Endothelial cell of umbilical vein (primary cell): ENCODE measurements around the gene ANAPC2. TPM values are rescaled to one million over a fixed set of nuclear protein-coding genes. Genes with fewer than 3 reads are reported as not detected.

ENCODE experiments used
- BruUV-seq: library from RNA; stranded (reverse); fragments of 400-500 nt; replicated peaks from 2 replicates; lab custom pipeline; 2021; lab: Mats Ljungman, UMichigan
- CTCF ChIA-PET: fragments of 300-600, 350-600 bp; sonication (Branson Sonifier 250); formaldehyde crosslinking; loops from one replicate; lab custom pipeline; 2021; ENCODE audit warnings: antibody characterized with exemption, inconsistent platforms; lab: Charles Lee
- POLR2A ChIA-PET: fragments of 300-600, 350-600 bp; sonication (Branson Sonifier 250); formaldehyde crosslinking; loops from one replicate; lab custom pipeline; 2021; ENCODE audit warnings: antibody characterized with exemption, inconsistent platforms; lab: Charles Lee
- DNase-seq: peaks from one replicate; pipeline ENCODE4 v3.0.0-alpha.2; 2011; ENCODE audit warnings: low read depth, low spot score
- FAIRE-seq: peaks from 2 replicates; lab custom pipeline; 2011; peaks lifted over from hg19 to GRCh38; lab: Jason Lieb, UNC
- H2AFZ ChIP-seq: 2 replicates; pipeline ENCODE4 v1.6.0; 2012; ENCODE audit warnings: low read depth, low read length, control low read depth, inconsistent platforms
- H3K27ac ChIP-seq: 2 replicates; pipeline ENCODE4 v1.5.1; 2011; ENCODE audit warnings: low read depth, mild to moderate bottlenecking, control low read depth, low read length, moderate library complexity; ENCODE audit not compliant: insufficient read depth
- H3K27me3 ChIP-seq, 2 experiments: 2 replicates each; pipeline versions ENCODE4 v1.6.0 to v1.6.1; 2011; ENCODE audit warnings: low read length in 2 of 2, mixed read lengths in 1 of 2; ENCODE audit not compliant: control insufficient read depth in 2 of 2, insufficient read depth in 2 of 2
- H3K36me3 ChIP-seq, 2 experiments: 2 replicates in 1 of 2; 3 replicates in 1 of 2; pipeline ENCODE4 v1.5.1; 2011; ENCODE audit warnings: low read length in 2 of 2, mild to moderate bottlenecking in 1 of 2, moderate library complexity in 1 of 2; ENCODE audit not compliant: control insufficient read depth in 2 of 2, insufficient read depth in 2 of 2; ENCODE audit errors: extremely low read depth in 1 of 2
- H3K4me1 ChIP-seq: 3 replicates; pipeline ENCODE4 v1.5.1; 2011; ENCODE audit warnings: mild to moderate bottlenecking, low read length; ENCODE audit not compliant: control insufficient read depth, insufficient read depth; ENCODE audit errors: extremely low read depth
- H3K4me2 ChIP-seq: 2 replicates; pipeline ENCODE4 v1.6.1; 2011; ENCODE audit warnings: low read length, control low read depth, mixed read lengths; ENCODE audit not compliant: insufficient read depth
- H3K4me3 ChIP-seq, 3 experiments: fragments of 200-600 bp in 1 of 3; sonication (generic), shearing (Covaris generic) in 1 of 3; replicated peaks in 1 of 3; 2 replicates each; pipeline ENCODE4 v1.5.1; 2011 to 2016; ENCODE audit warnings: control low read depth in 3 of 3, low read length in 3 of 3, mild to moderate bottlenecking in 2 of 3, inconsistent platforms in 1 of 3, low read depth in 1 of 3, moderate library complexity in 1 of 3; ENCODE audit not compliant: insufficient read depth in 1 of 3
- H3K79me2 ChIP-seq: 2 replicates; pipeline ENCODE4 v1.6.0; 2012; ENCODE audit warnings: low read length, inconsistent platforms; ENCODE audit not compliant: control insufficient read depth, insufficient read depth
- H3K9ac ChIP-seq: replicated peaks from 2 replicates; pipeline ENCODE3; 2011; ENCODE audit warnings: low read length, control low read depth; ENCODE audit not compliant: insufficient read depth; ENCODE audit errors: extremely low read depth
- H3K9me1 ChIP-seq: replicated peaks from 3 replicates; pipeline ENCODE4 v1.6.0; 2011; ENCODE audit warnings: mild to moderate bottlenecking, low read length; ENCODE audit not compliant: control insufficient read depth, insufficient read depth; ENCODE audit errors: extremely low read depth
- H3K9me3 ChIP-seq: replicated peaks from 2 replicates; pipeline ENCODE4 v1.5.1; 2012; ENCODE audit warnings: low read length, inconsistent platforms; ENCODE audit not compliant: control insufficient read depth, insufficient read depth
- H4K20me1 ChIP-seq: replicated peaks from 2 replicates; pipeline ENCODE3; 2011; ENCODE audit warnings: mild to moderate bottlenecking, low read length; ENCODE audit not compliant: control insufficient read depth, insufficient read depth; ENCODE audit errors: extremely low read depth
- EZH2 ChIP-seq: IDR thresholded peaks from 2 replicates; pipeline ENCODE4 v1.6.1; 2012; ENCODE audit warnings: borderline replicate concordance, low read depth, mild to moderate bottlenecking, moderate library complexity, low read length, inconsistent platforms; ENCODE audit not compliant: severe bottlenecking
- FOS ChIP-seq: IDR thresholded peaks from 2 replicates; pipeline ENCODE4 v1.6.1; 2011; ENCODE audit warnings: mild to moderate bottlenecking, low read length, moderate library complexity, borderline replicate concordance; ENCODE audit not compliant: insufficient read depth
- GATA2 ChIP-seq: IDR thresholded peaks from 2 replicates; pipeline ENCODE4 v1.7.0; 2011; ENCODE audit warnings: low read depth, mild to moderate bottlenecking, moderate library complexity, mixed read lengths, low read length; ENCODE audit not compliant: insufficient read length, insufficient read depth
- JUN ChIP-seq: IDR thresholded peaks from 2 replicates; pipeline ENCODE4 v1.6.1; 2011; ENCODE audit warnings: borderline replicate concordance, low read depth; ENCODE audit not compliant: insufficient read length, insufficient read depth
- MYC ChIP-seq: IDR thresholded peaks from one replicate; pipeline ENCODE4 v1.6.1; 2011; ENCODE audit warnings: mild to moderate bottlenecking, low read depth, low read length
- POLR2A ChIP-seq: IDR thresholded peaks from 2 replicates; pipeline ENCODE4 v1.6.1; 2012; ENCODE audit warnings: low read depth, mild to moderate bottlenecking, control low read depth, low read length
- POLR2AphosphoS5 ChIP-seq: IDR thresholded peaks from 2 replicates; pipeline ENCODE4 v1.6.1; 2012; ENCODE audit warnings: low read depth, mild to moderate bottlenecking, control low read depth, low read length, moderate library complexity; ENCODE audit not compliant: insufficient read depth
- dilution Hi-C: fragments of 300-500 bp; cut with MboI; formaldehyde crosslinking; loops from one replicate; pipeline ENCODE4 v1.15.0; 2019; ENCODE audit warnings: low sequenced_read_pairs; ENCODE audit not compliant: extremely low pct_ligation_motif_present
- intact Hi-C: fragments of 100-400 bp; cut with micrococcal nuclease; formaldehyde crosslinking; loops from one replicate; pipeline ENCODE4 v1.10.0; 2022
- polyA plus RNA-seq, 4 experiments: library from polyadenylated mRNA; depleted of rRNA in 3 of 4; stranded (reverse) in 3 of 4; unstranded in 1 of 4; fragments of >200 nt; gene quantifications; 2 replicates each; pipeline versions ENCODE4 v1.2.1 to v1.2.3, GENCODE V29; 2011 to 2012; ENCODE audit warnings: missing spikeins in 1 of 4
- total RNA-seq: library from RNA; stranded (reverse); gene quantifications from 2 replicates; pipeline ENCODE4 v1.2.3, GENCODE V29; 2021
- TF ChIP-seq, protein P1 (sequence below), 2 donors: IDR thresholded peaks; 1 replicate in 1 of 2; 2 replicates in 1 of 2; pipeline ENCODE4 v1.5.1; 2011; ENCODE audit warnings: low read length in 2 of 2, mild to moderate bottlenecking in 2 of 2, moderate library complexity in 2 of 2, control low read depth in 1 of 2, inconsistent platforms in 1 of 2, low read depth in 1 of 2; ENCODE audit not compliant: insufficient read depth in 1 of 2; ENCODE audit errors: extremely low read depth in 1 of 2
- TF ChIP-seq, protein P2 (sequence below): IDR thresholded peaks from 2 replicates; pipeline ENCODE4 v1.6.1; 2011; ENCODE audit not compliant: insufficient read depth, insufficient read length

The ANAPC2 gene
- total and polyA plus RNA-seq, 2 donors (not counting 3 experiments of a cell fraction or from before 2014, with no cell fraction given): 44.8 to 69.2 TPM

DNA sequence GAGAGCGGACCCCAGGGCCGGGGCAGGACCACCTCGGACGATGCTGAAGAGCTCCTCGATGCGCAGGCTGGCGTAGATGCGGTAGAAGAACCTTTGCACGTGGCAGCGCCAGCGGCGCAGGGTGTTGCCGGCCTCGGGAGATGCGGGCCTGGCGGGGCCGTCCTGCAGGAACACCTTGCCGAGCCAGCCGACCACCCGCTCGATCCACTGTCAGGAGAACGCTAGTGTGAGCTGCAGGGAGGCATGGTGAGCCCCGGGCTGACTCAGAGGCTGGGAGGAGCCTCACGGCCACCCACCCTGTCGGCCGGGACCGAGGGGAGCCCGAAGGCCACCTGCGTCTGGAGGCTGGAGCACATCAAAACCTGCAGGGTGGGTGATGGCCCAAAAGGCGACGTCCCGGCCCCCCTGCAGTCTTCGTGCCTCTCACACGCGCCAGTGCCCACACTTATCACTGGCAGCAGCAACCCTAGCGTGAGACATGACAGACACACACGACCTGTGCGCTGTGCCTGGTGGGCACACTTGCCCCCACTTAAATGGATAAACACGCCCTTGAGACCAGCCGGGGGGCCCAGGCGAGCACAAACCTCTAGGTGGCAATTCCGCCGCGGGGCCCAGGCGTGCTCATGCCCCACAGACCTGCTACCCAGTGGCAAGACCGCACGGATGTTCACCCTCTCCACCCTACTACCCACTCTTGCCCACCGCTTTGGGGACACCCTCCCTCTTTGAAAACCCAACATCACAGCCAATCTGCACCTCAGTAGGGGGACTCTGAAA is 3.3 kb downstream of the ANAPC2 start:
- Histone ChIP-seq H4K20me1 (no peaks in the 10 kb centered on the region), H3K4me3 (no peak overlapping the region), H3K9ac (no peak overlapping the region), H3K36me3 (peaks cover 0 to 50% of the 10 kb centered on the region in 2 experiments), H3K9me3 (no peaks in the 10 kb centered on the region), H3K4me1 (peaks cover 17% of the 10 kb centered on the region), H3K4me2 (no peak overlapping the region), H3K27me3 (no peaks in the 10 kb centered on the region), H2AFZ (no peak overlapping the region), H3K9me1 (no peaks in the 10 kb centered on the region), H3K27ac (no peak overlapping the region), H3K79me2 (peaks cover 29% of the 10 kb centered on the region)
- dilution Hi-C loops (no loop called here), intact Hi-C loops (no loop called here)
- FAIRE-seq (no peak), DNase-seq (no peak)
- ChIA-PET POLR2A (no interaction called here), CTCF (no interaction called here)
- TF ChIP-seq POLR2AphosphoS5 (no peak), JUN (no peak), POLR2A (no peak), FOS (no peak), GATA2 (no peak), EZH2 (no peak), MYC (no peak)
- TF ChIP-seq, protein P1, sequence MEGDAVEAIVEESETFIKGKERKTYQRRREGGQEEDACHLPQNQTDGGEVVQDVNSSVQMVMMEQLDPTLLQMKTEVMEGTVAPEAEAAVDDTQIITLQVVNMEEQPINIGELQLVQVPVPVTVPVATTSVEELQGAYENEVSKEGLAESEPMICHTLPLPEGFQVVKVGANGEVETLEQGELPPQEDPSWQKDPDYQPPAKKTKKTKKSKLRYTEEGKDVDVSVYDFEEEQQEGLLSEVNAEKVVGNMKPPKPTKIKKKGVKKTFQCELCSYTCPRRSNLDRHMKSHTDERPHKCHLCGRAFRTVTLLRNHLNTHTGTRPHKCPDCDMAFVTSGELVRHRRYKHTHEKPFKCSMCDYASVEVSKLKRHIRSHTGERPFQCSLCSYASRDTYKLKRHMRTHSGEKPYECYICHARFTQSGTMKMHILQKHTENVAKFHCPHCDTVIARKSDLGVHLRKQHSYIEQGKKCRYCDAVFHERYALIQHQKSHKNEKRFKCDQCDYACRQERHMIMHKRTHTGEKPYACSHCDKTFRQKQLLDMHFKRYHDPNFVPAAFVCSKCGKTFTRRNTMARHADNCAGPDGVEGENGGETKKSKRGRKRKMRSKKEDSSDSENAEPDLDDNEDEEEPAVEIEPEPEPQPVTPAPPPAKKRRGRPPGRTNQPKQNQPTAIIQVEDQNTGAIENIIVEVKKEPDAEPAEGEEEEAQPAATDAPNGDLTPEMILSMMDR (IDR thresholded peaks at IDR 0.05; ENCODE audit: extremely low read depth in 1 of 2, insufficient read depth in 1 of 2, low read depth in 1 of 2, low read length in 2 of 2): no peak
- TF ChIP-seq, protein P2, sequence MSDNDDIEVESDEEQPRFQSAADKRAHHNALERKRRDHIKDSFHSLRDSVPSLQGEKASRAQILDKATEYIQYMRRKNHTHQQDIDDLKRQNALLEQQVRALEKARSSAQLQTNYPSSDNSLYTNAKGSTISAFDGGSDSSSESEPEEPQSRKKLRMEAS: no peak
- BruUV-seq: no TSS peak
